HEK293T (cell line): ENCODE data around the gene GSDME.

Experiments
- ARNT ChIP-seq: fragments of 450-650 bp; IDR thresholded peaks from 2 replicates; pipeline ENCODE4 v1.6.1; 2017; ENCODE audit warnings: mild to moderate bottlenecking
- ELF4 ChIP-seq: fragments of 450-650 bp; IDR thresholded peaks from 2 replicates; pipeline ENCODE4 v1.6.1; 2017; ENCODE audit warnings: antibody characterized with exemption
- FOXK2 ChIP-seq: fragments of 450-650 bp; IDR thresholded peaks from 2 replicates; pipeline ENCODE4 v1.6.1; 2016; ENCODE audit warnings: mild to moderate bottlenecking
- HDGF ChIP-seq: fragments of 450-650 bp; IDR thresholded peaks from 2 replicates; pipeline ENCODE4 v1.6.1; 2017; ENCODE audit warnings: antibody characterized with exemption, borderline replicate concordance
- SP1 ChIP-seq: fragments of 450-650 bp; IDR thresholded peaks from 2 replicates; pipeline ENCODE4 v1.6.1; 2017
- ZNF384 ChIP-seq: fragments of 450-650 bp; IDR thresholded peaks from 2 replicates; pipeline ENCODE4 v1.6.1; 2016

- no peak for TF ChIP-seq ARNT
- TF ChIP-seq ZNF384: no peak
- TF ChIP-seq HDGF: no peak
- TF ChIP-seq ELF4: no peak
- no peak for TF ChIP-seq FOXK2
- TF ChIP-seq SP1: no peak
Observed at GRCh38 chr7:24764972-24765744, 7.9 kb upstream of the GSDME start.
